WTC11 (cell line): Measurements from ENCODE around the gene OCEL1. TPM values are rescaled to one million over a fixed set of nuclear protein-coding genes. Genes with fewer than 3 reads are reported as not detected.
"Not testable (repeated sequence)": the region's sequence is repeated elsewhere in the genome, so short reads cannot be mapped to it uniquely, and the experiment has no call there.

ENCODE experiments used
- ATAC-seq: fragments of 200-7000 bp; cut with Tn5 transposase; 2 replicates; pipeline ENCODE4 v1.10.0; 2021; ENCODE audit warnings: mild to moderate bottlenecking, moderate library complexity
- CTCF ChIA-PET: fragments of 300-600 bp; sonication (Branson Sonifier 250); formaldehyde crosslinking; loops from one replicate; lab custom pipeline; 2021; ENCODE audit warnings: antibody characterized with exemption; lab: Charles Lee
- POLR2A ChIA-PET: fragments of 350-600 bp; sonication (Branson Sonifier 250); formaldehyde crosslinking; loops from one replicate; lab custom pipeline; 2021; ENCODE audit warnings: antibody characterized with exemption; lab: Charles Lee
- DNase-seq: peaks from one replicate; pipeline ENCODE4 v3.0.0; 2021; ENCODE audit warnings: low spot score
- H3K27ac Mint-ChIP-seq: 2 replicates; pipeline ENCODE4 v1.8.0; 2021; ENCODE audit warnings: mixed read lengths
- H3K27me3 Mint-ChIP-seq: 2 replicates; pipeline ENCODE4 v1.8.0; 2021; ENCODE audit warnings: low read depth, mild to moderate bottlenecking, moderate library complexity, mixed read lengths
- H3K36me3 Mint-ChIP-seq: 2 replicates; pipeline ENCODE4 v1.8.0; 2021; ENCODE audit warnings: mixed read lengths
- H3K4me1 Mint-ChIP-seq: 2 replicates; pipeline ENCODE4 v1.8.0; 2022; ENCODE audit warnings: mixed read lengths
- H3K4me3 Mint-ChIP-seq: 2 replicates; pipeline ENCODE4 v1.8.0; 2021; ENCODE audit warnings: mild to moderate bottlenecking, moderate library complexity, mixed read lengths
- H3K9me3 Mint-ChIP-seq: 2 replicates; pipeline ENCODE4 v1.8.0; 2021; ENCODE audit warnings: mixed read lengths
- FOXP1 ChIP-seq: sonication (generic); formaldehyde crosslinking; IDR thresholded peaks from 2 replicates; pipeline ENCODE4 v1.8.0; 2022; ENCODE audit warnings: missing genetic modification reagents, mild to moderate bottlenecking, moderate library complexity, borderline replicate concordance
- NFE2L1 ChIP-seq: sonication (generic); formaldehyde crosslinking; IDR thresholded peaks from 2 replicates; pipeline ENCODE4 v1.8.1; 2023; ENCODE audit warnings: missing genetic modification reagents
- ZNF121 ChIP-seq: sonication (generic); formaldehyde crosslinking; IDR thresholded peaks from 2 replicates; pipeline ENCODE4 v1.8.0; 2023; ENCODE audit warnings: missing genetic modification reagents
- total RNA-seq: library from RNA; stranded (reverse); gene quantifications from 3 replicates; pipeline ENCODE4 v1.2.3, GENCODE V29; 2021
- TF ChIP-seq, protein P1 (sequence below): sonication (generic); formaldehyde crosslinking; IDR thresholded peaks from 2 replicates; pipeline ENCODE4 v1.8.0; 2022; ENCODE audit warnings: missing genetic modification reagents

Gene OCEL1
- total RNA-seq, 1 experiment from 2014 or later = 34.0 TPM

DNA sequence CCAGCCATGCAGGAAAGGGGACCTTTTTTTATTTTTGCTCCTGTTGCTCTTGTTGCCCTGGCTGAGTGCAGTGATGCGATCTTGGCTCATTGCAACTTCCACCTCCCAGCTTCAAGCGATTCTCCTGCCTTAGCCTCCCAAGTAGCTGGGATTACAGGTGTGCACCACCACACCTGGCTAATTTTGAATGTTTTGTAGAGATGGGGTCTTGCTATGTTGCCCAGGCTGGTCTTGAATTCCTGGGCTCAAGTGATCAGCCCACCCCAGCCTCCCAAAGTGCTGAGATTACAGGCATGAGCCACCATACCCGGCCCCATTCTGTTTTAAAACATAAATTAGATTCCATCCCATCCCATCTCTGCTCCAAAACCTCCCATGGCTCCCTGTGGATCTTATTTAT, 48.9 kb downstream of the OCEL1 start:
- POLR2A ChIA-PET, ATAC-seq, H3K27ac Mint-ChIP-seq, H3K27me3 Mint-ChIP-seq, DNase-seq, H3K9me3 Mint-ChIP-seq, H3K4me3 Mint-ChIP-seq, H3K4me1 Mint-ChIP-seq, CTCF ChIA-PET: not testable (repeated sequence)
- peaks cover 50% of the 10 kb centered on the region for H3K36me3 Mint-ChIP-seq
- TF ChIP-seq ZNF121 (CRISPR knock-in tag) = peak; percentile 30; the same call in 1 of the 2 replicates

DNA sequence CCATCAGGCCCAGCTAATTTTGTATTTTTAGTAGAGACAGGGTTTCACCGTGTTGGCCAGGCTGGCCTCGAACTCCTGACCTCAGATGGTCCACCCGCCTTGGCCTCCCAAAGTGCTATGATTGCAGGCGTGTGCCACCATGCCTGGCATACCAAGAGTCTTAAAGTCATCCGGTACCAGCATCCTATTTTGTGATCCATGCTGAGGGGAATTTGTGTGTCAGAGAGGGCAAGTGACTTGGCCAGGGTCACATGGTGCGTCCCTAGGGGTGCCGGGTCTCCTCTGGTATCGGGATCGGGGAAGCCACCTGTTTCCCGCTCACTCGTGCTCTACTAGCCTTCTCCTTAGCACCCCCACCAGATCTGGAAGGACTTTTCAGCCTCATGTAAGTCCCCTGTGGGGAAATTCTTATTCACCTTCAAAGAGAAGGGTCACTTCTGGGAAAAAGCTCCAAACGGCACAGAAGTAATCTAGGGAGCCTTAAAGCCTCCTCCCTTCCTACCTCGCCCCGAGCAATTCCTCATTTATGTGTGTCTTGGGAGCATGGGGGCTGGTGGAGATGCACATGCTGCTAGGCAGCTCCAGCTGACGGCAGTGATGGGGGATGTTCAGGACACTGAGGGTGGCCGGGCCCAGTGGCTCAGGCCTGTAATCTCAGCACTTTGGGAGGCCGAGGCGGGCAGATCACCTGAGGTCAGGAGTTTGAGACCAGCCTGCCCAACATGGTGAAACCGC, 49.6 kb downstream of the OCEL1 start:
- Mint-ChIP-seq H3K9me3 (no peaks in the 10 kb centered on the region), H3K36me3 (peaks cover 43% of the 10 kb centered on the region), H3K4me1 (no peaks in the 10 kb centered on the region), H3K27me3 (no peaks in the 10 kb centered on the region), H3K27ac (no peak overlapping the region; the same call in 1 of the 2 replicates), H3K4me3 (no peak overlapping the region)
- ChIA-PET CTCF (no interaction called here), POLR2A (no interaction called here)
- DNase-seq = no peak
- no peak for ATAC-seq
- TF ChIP-seq, protein P1, sequence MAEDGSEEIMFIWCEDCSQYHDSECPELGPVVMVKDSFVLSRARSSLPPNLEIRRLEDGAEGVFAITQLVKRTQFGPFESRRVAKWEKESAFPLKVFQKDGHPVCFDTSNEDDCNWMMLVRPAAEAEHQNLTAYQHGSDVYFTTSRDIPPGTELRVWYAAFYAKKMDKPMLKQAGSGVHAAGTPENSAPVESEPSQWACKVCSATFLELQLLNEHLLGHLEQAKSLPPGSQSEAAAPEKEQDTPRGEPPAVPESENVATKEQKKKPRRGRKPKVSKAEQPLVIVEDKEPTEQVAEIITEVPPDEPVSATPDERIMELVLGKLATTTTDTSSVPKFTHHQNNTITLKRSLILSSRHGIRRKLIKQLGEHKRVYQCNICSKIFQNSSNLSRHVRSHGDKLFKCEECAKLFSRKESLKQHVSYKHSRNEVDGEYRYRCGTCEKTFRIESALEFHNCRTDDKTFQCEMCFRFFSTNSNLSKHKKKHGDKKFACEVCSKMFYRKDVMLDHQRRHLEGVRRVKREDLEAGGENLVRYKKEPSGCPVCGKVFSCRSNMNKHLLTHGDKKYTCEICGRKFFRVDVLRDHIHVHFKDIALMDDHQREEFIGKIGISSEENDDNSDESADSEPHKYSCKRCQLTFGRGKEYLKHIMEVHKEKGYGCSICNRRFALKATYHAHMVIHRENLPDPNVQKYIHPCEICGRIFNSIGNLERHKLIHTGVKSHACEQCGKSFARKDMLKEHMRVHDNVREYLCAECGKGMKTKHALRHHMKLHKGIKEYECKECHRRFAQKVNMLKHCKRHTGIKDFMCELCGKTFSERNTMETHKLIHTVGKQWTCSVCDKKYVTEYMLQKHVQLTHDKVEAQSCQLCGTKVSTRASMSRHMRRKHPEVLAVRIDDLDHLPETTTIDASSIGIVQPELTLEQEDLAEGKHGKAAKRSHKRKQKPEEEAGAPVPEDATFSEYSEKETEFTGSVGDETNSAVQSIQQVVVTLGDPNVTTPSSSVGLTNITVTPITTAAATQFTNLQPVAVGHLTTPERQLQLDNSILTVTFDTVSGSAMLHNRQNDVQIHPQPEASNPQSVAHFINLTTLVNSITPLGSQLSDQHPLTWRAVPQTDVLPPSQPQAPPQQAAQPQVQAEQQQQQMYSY = no peak
- no peak for TF ChIP-seq NFE2L1
- no peak for TF ChIP-seq FOXP1
- TF ChIP-seq, all 79 proteins: peak for 0

Other genes with a start within 250 kb of the OCEL1 start
- 6.9 to 10.8 TPM (median 7.9 TPM) in 3 replicates for gene CPAMD8, start 199.4 kb upstream of the OCEL1 start, total RNA-seq
- gene HAUS8, start 150.8 kb upstream of the OCEL1 start, total RNA-seq = 27.9 to 29.9 TPM (median 29.7 TPM) in 3 replicates
- gene MYO9B, start 150.4 kb upstream of the OCEL1 start, total RNA-seq = 70.3 to 94.3 TPM (median 73.4 TPM) in 3 replicates
- 13.9 to 15.4 TPM (median 14.2 TPM) in 3 replicates for gene USE1, start 10.9 kb upstream of the OCEL1 start, total RNA-seq
- gene NR2F6, start 19.7 kb downstream of the OCEL1 start, total RNA-seq = 144 to 149 TPM (median 145 TPM) in 3 replicates
- 10.9 to 14.2 TPM (median 12.3 TPM) in 3 replicates for gene USHBP1, start 38.5 kb downstream of the OCEL1 start, total RNA-seq
- gene BABAM1, start 41.2 kb downstream of the OCEL1 start, total RNA-seq = 139 to 147 TPM (median 146 TPM) in 3 replicates
- gene ANKLE1, start 55.7 kb downstream of the OCEL1 start, total RNA-seq = 9.1 to 12.9 TPM (median 10.2 TPM) in 3 replicates
- 13.2 to 18.1 TPM (median 17.6 TPM) in 3 replicates for gene ABHD8, start 77.2 kb downstream of the OCEL1 start, total RNA-seq
- 117 to 130 TPM (median 122 TPM) in 3 replicates for gene MRPL34, start 79.6 kb downstream of the OCEL1 start, total RNA-seq
- gene DDA1, start 83.3 kb downstream of the OCEL1 start, total RNA-seq = 36.2 to 42.8 TPM (median 37.0 TPM) in 3 replicates
- gene ANO8, start 108.6 kb downstream of the OCEL1 start, total RNA-seq = 30.5 to 35.4 TPM (median 32.6 TPM) in 3 replicates
- gene GTPBP3, start 111.3 kb downstream of the OCEL1 start, total RNA-seq = 79.1 to 93.0 TPM (median 80.8 TPM) in 3 replicates
- gene PLVAP, start 151.1 kb downstream of the OCEL1 start, total RNA-seq = 0.11 to 0.27 TPM in 2 of 3 replicates, not detected in the other
- gene CCDC194, start 168.0 kb downstream of the OCEL1 start, total RNA-seq = 0.37 to 0.87 TPM (median 0.76 TPM) in 3 replicates
- gene BST2, start 179.4 kb downstream of the OCEL1 start, total RNA-seq = 22.8 to 67.7 TPM (median 61.1 TPM) in 3 replicates
- 58.7 to 78.6 TPM (median 70.8 TPM) in 3 replicates for gene MVB12A, start 193.8 kb downstream of the OCEL1 start, total RNA-seq
- gene TMEM221, start 222.4 kb downstream of the OCEL1 start, total RNA-seq = 1.2 to 2.9 TPM (median 2.3 TPM) in 3 replicates
- not detected in 3 replicates for gene NXNL1, start 234.7 kb downstream of the OCEL1 start, total RNA-seq
- 8.6 to 12.1 TPM (median 10.1 TPM) in 3 replicates for gene SLC27A1, start 244.3 kb downstream of the OCEL1 start, total RNA-seq